ENCODE data around the gene SLC15A3.

DNA sequence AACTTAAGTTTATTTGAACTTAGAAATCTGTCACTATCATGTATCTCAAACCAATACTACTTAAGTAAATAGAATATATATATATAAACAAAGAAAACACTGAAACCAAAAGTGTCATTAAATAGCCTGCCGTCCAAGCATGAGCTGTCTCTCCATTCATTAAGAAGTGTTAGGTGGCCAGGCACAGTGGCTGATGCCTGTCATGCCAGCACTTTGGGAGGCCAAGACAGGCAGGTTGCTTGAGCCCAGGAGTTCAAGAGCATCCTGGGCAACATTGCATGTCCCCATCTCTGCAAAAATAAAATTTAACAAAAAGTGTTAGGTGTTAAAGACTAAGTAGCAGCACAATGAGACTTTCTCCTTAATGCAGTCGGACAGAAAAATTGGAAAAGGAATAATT is 33.5 kb upstream of the SLC15A3 start:
- TF ChIP-seq, protein P1, sequence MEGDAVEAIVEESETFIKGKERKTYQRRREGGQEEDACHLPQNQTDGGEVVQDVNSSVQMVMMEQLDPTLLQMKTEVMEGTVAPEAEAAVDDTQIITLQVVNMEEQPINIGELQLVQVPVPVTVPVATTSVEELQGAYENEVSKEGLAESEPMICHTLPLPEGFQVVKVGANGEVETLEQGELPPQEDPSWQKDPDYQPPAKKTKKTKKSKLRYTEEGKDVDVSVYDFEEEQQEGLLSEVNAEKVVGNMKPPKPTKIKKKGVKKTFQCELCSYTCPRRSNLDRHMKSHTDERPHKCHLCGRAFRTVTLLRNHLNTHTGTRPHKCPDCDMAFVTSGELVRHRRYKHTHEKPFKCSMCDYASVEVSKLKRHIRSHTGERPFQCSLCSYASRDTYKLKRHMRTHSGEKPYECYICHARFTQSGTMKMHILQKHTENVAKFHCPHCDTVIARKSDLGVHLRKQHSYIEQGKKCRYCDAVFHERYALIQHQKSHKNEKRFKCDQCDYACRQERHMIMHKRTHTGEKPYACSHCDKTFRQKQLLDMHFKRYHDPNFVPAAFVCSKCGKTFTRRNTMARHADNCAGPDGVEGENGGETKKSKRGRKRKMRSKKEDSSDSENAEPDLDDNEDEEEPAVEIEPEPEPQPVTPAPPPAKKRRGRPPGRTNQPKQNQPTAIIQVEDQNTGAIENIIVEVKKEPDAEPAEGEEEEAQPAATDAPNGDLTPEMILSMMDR (IDR thresholded peaks at IDR 0.05), result no peak
- TF ChIP-seq, protein P2, sequence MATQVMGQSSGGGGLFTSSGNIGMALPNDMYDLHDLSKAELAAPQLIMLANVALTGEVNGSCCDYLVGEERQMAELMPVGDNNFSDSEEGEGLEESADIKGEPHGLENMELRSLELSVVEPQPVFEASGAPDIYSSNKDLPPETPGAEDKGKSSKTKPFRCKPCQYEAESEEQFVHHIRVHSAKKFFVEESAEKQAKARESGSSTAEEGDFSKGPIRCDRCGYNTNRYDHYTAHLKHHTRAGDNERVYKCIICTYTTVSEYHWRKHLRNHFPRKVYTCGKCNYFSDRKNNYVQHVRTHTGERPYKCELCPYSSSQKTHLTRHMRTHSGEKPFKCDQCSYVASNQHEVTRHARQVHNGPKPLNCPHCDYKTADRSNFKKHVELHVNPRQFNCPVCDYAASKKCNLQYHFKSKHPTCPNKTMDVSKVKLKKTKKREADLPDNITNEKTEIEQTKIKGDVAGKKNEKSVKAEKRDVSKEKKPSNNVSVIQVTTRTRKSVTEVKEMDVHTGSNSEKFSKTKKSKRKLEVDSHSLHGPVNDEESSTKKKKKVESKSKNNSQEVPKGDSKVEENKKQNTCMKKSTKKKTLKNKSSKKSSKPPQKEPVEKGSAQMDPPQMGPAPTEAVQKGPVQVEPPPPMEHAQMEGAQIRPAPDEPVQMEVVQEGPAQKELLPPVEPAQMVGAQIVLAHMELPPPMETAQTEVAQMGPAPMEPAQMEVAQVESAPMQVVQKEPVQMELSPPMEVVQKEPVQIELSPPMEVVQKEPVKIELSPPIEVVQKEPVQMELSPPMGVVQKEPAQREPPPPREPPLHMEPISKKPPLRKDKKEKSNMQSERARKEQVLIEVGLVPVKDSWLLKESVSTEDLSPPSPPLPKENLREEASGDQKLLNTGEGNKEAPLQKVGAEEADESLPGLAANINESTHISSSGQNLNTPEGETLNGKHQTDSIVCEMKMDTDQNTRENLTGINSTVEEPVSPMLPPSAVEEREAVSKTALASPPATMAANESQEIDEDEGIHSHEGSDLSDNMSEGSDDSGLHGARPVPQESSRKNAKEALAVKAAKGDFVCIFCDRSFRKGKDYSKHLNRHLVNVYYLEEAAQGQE (IDR thresholded peaks at IDR 0.05; ENCODE audit: insufficient read depth in 1 of 2, low read depth in 2 of 2, low read length in 1 of 2), result no peak
- no peak for TF ChIP-seq POLR2AphosphoS5 (IDR thresholded peaks at IDR 0.05; ENCODE audit: low read depth, low read length)
- no peak for TF ChIP-seq TCF7L2 (IDR thresholded peaks at IDR 0.05; ENCODE audit: low read depth, low read length)

Measured in Panc1 (cell line).